ACC112 (cell line): Measurements from ENCODE around the gene BCAS3.

Experiments used
- H2AFZ ChIP-seq: fragments of 200-600 bp; sonication (generic); one replicate; pipeline ENCODE4 v1.6.0; 2017; ENCODE audit warnings: antibody characterized with exemption, low read length; ENCODE audit not compliant: unreplicated experiment
- H3K27ac ChIP-seq: fragments of 200-600 bp; sonication (generic); 2 replicates; pipeline ENCODE4 v1.5.1; 2014; ENCODE audit warnings: low read depth, mild to moderate bottlenecking, antibody characterized with exemption, low read length, moderate library complexity
- H3K27me3 ChIP-seq: fragments of 200-600 bp; sonication (generic); 2 replicates; pipeline ENCODE4 v1.6.1; 2014; ENCODE audit warnings: mild to moderate bottlenecking, antibody characterized with exemption, low read length, moderate library complexity, mixed read lengths; ENCODE audit not compliant: insufficient read depth
- H3K36me3 ChIP-seq: fragments of 200-600 bp; sonication (generic); 2 replicates; pipeline ENCODE4 v1.6.1; 2016; ENCODE audit warnings: mild to moderate bottlenecking, antibody characterized with exemption, low read length, moderate library complexity, mixed read lengths; ENCODE audit not compliant: insufficient read depth
- H3K4me1 ChIP-seq: fragments of 200-600 bp; sonication (generic); one replicate; pipeline ENCODE4 v1.6.1; 2016; ENCODE audit warnings: low read length, mixed read lengths; ENCODE audit not compliant: insufficient read depth, unreplicated experiment, control insufficient read depth
- H3K4me3 ChIP-seq: fragments of 200-600 bp; sonication (generic); 2 replicates; pipeline ENCODE4 v1.5.1; 2014; ENCODE audit warnings: mild to moderate bottlenecking, low read depth, low read length
- H3K79me2 ChIP-seq: fragments of 200-600 bp; sonication (generic); one replicate; pipeline ENCODE4 v1.6.0; 2016; ENCODE audit warnings: low read length; ENCODE audit not compliant: control insufficient read depth, unreplicated experiment, insufficient read depth

The BCAS3 gene

GRCh38 chr17:61385577-61386236 is 708.1 kb downstream of the BCAS3 start:
- peaks cover 9% of the 10 kb centered on the region for H3K4me1 ChIP-seq
- H3K27me3 ChIP-seq, result no peaks in the 10 kb centered on the region
- H3K4me3 ChIP-seq, result no peak overlapping the region
- H3K27ac ChIP-seq, result no peak overlapping the region
- H3K79me2 ChIP-seq, result no peaks in the 10 kb centered on the region
- H2AFZ ChIP-seq, result no peak overlapping the region
- H3K36me3 ChIP-seq, result no peaks in the 10 kb centered on the region

DNA sequence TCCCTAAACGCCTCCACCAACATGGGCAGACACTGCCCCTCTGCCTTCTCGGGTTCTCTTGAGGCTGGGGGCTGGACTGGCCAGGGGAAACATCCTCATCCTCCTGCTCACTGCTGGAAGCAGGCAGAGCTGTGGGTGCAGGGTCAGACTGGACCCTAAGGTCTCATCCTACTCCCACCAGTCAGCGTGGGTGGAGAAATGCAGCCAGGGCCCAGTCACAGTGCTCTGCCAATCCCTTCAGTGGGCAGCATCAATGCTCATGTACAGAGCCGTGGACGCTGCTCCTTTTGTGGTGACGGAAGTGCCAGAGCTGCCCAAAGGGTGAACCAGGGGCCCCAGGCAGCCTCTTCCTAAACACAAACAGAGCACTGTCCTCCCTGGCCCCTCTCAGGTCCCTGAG is 708.6 kb downstream of the BCAS3 start:
- Histone ChIP-seq H3K4me1 (peaks cover 9% of the 10 kb centered on the region), H2AFZ (no peak overlapping the region), H3K4me3 (no peak overlapping the region), H3K79me2 (no peaks in the 10 kb centered on the region), H3K27me3 (no peaks in the 10 kb centered on the region), H3K36me3 (no peaks in the 10 kb centered on the region), H3K27ac (no peak overlapping the region)

- Histone ChIP-seq H2AFZ (no peak overlapping the region), H3K36me3 (no peaks in the 10 kb centered on the region), H3K27me3 (no peaks in the 10 kb centered on the region), H3K4me1 (peaks cover 9% of the 10 kb centered on the region), H3K79me2 (no peaks in the 10 kb centered on the region), H3K27ac (no peak overlapping the region), H3K4me3 (no peak overlapping the region)
Measured at GRCh38 chr17:61387011-61387410, 709.4 kb downstream of the BCAS3 start.

GRCh38 chr17:61387511-61388305 is 710.1 kb downstream of the BCAS3 start:
- Histone ChIP-seq H3K27ac (no peak overlapping the region), H3K4me1 (peaks cover 9% of the 10 kb centered on the region), H3K4me3 (no peak overlapping the region), H3K79me2 (no peaks in the 10 kb centered on the region), H3K27me3 (no peaks in the 10 kb centered on the region), H3K36me3 (no peaks in the 10 kb centered on the region), H2AFZ (no peak overlapping the region)

DNA sequence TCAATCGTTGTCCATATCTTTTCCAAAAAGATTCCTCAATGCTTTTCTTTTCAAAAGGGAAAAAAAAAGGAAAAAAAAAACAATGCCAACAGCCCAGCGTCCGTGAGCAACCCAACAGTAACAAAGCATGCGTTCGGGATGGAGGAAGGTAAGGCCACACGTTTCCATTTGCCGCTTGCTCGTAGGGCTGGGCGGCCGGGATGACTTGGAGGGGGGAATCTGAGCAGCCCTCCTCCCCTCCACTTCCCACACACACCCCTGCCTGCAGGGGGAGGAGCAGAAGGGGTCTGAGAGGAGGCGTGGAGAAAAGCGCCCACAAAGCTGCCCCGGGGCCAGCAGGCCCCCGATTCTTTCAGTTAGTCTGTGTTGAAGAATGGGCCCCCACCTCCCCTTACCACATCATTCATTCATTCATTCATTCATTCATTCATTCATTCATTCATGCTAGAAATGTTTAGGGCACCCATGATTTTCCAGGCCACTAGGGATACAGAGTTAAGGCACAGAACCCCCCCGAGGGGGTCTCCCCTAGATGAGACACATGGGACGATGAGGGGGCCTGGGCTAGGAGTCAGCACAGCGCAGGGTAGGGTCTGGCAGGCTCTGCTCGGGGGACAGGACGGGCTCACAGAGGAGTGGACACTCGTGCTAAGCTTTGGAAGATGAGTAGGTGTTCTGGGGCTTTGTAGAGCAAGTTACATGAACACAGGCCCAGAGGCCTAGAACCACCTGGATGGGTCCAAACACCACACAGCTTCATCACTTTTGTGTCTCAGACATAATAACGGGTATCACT is 711.1 kb downstream of the BCAS3 start:
- peaks cover 9% of the 10 kb centered on the region for H3K4me1 ChIP-seq
- no peak overlapping the region for H2AFZ ChIP-seq
- no peaks in the 10 kb centered on the region for H3K79me2 ChIP-seq
- H3K36me3 ChIP-seq, result no peaks in the 10 kb centered on the region
- no peak overlapping the region for H3K27ac ChIP-seq
- no peaks in the 10 kb centered on the region for H3K27me3 ChIP-seq
- H3K4me3 ChIP-seq, result no peak overlapping the region

DNA sequence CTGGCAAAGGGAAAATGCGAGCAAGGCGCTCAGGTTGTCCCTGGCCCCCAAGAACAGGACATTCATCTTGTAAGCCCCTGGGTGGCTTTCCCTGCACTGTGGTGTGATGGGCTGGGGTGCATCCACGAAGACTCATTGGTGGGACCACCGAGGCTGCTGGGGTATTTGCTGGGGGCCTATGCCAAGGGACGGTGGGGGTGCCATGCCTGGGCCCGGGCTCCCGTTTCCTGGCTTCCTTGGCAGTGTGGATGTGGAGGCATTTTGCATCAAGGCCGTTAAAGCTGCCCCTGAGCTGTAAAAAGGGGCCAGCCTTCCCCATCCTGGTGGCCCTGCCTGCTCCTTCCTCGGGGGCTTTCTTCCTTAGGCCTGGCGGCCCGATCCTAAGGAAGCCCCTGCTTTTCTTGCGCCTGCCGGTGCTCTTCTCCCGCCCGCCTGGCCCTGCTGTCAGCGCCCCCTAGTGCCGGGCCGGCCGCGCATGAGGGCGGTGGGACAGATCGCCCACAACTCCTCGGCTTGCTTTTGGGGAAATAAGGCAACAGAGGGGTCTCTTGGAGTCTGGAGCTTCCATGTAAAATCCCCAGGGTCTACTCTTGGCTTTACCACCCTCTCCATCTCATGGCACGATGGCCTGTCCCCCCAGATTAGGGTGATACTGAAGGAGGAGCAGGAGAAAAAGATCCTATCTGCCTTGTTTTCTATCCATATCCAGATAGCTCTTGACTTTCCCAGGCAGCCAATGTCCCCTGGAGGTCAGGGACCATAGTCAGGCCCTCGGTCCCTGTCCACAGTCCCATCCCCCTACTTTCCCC is 712.2 kb downstream of the BCAS3 start:
- Histone ChIP-seq H3K36me3 (no peaks in the 10 kb centered on the region), H3K79me2 (no peaks in the 10 kb centered on the region), H3K27me3 (no peaks in the 10 kb centered on the region), H3K27ac (no peak overlapping the region), H3K4me1 (peaks cover 9% of the 10 kb centered on the region), H3K4me3 (no peak overlapping the region), H2AFZ (no peak overlapping the region)

DNA sequence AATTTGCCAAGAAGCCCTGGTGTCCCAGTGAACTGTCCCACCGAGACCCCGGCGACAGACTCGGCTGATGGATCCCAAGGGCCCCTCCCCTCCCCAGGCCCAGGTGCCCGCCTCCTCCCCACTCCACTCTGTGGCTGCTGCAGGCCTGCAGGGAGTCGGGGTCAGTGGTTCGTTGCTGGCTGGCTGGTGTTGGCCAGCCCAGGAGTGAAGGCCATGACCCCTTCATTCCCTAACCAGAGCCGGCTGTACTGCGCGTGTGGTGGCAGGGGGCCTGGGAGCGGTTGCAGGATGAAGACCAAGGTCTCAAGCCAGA is 712.8 kb downstream of the BCAS3 start:
- Histone ChIP-seq H3K27ac (no peak overlapping the region), H3K27me3 (no peaks in the 10 kb centered on the region), H2AFZ (no peak overlapping the region), H3K4me3 (no peak overlapping the region), H3K4me1 (peaks cover 9% of the 10 kb centered on the region), H3K36me3 (no peaks in the 10 kb centered on the region), H3K79me2 (no peaks in the 10 kb centered on the region)

GRCh38 chr17:61391595-61392291 is 714.1 kb downstream of the BCAS3 start:
- no peak overlapping the region for H3K4me3 ChIP-seq
- no peak overlapping the region for H3K27ac ChIP-seq
- peaks cover 4% of the 10 kb centered on the region for H3K4me1 ChIP-seq
- H3K79me2 ChIP-seq, result peaks cover 5% of the 10 kb centered on the region
- H2AFZ ChIP-seq, result no peak overlapping the region
- no peaks in the 10 kb centered on the region for H3K27me3 ChIP-seq
- H3K36me3 ChIP-seq, result no peaks in the 10 kb centered on the region

- no peaks in the 10 kb centered on the region for H3K27me3 ChIP-seq
- no peak overlapping the region for H2AFZ ChIP-seq
- no peak overlapping the region for H3K27ac ChIP-seq
- peaks cover 12% of the 10 kb centered on the region for H3K79me2 ChIP-seq
- H3K4me1 ChIP-seq, result peaks cover 6% of the 10 kb centered on the region
- no peaks in the 10 kb centered on the region for H3K36me3 ChIP-seq
- H3K4me3 ChIP-seq, result no peak overlapping the region
Measured at GRCh38 chr17:61392679-61393078, 715.0 kb downstream of the BCAS3 start.

- Histone ChIP-seq H3K36me3 (no peaks in the 10 kb centered on the region), H3K79me2 (peaks cover 21% of the 10 kb centered on the region), H3K4me1 (peaks cover 14% of the 10 kb centered on the region), H3K27me3 (no peaks in the 10 kb centered on the region), H3K27ac (no peak overlapping the region), H2AFZ (no peak overlapping the region), H3K4me3 (no peak overlapping the region)
Measured at GRCh38 chr17:61393550-61393903, 715.9 kb downstream of the BCAS3 start.
